PC-9 (cell line): ENCODE results near the gene ST3GAL6. TPM values are rescaled to one million over a fixed set of nuclear protein-coding genes. Genes with fewer than 3 reads are reported as not detected.

Source experiments
- BruUV-seq: library from RNA; stranded (reverse); fragments of 400-500 nt; replicated peaks from 2 replicates; lab custom pipeline; 2021; lab: Mats Ljungman, UMichigan
- CTCF ChIA-PET: fragments of 300-600 bp; sonication (Branson Sonifier 250); formaldehyde crosslinking; loops from one replicate; lab custom pipeline; 2022; ENCODE audit warnings: antibody characterized with exemption; lab: Charles Lee
- POLR2A ChIA-PET: fragments of 300-600 bp; sonication (Branson Sonifier 250); formaldehyde crosslinking; loops from one replicate; lab custom pipeline; 2022; ENCODE audit warnings: antibody characterized with exemption; ENCODE audit not compliant: unreplicated experiment; lab: Charles Lee
- DNase-seq, 2 experiments: peaks; one replicate each; pipeline versions ENCODE4 v3.0.0 to v3.0.0-alpha.2; 2015 to 2022; ENCODE audit warnings: mixed read lengths in 1 of 2
- H2AFZ ChIP-seq: fragments of 200-600 bp; sonication (generic); 2 replicates; pipeline ENCODE4 v1.8.1; 2017; ENCODE audit warnings: antibody characterized with exemption
- H3F3A ChIP-seq: fragments of 200-600 bp; sonication (generic); 2 replicates; pipeline ENCODE4 v1.8.1; 2017; ENCODE audit warnings: antibody characterized with exemption, mild to moderate bottlenecking, low read depth; ENCODE audit not compliant: insufficient read depth
- H3K27ac ChIP-seq: fragments of 200-600 bp; sonication (generic); 2 replicates; pipeline ENCODE4 v1.6.1; 2016; ENCODE audit warnings: mixed run types
- H3K27me3 ChIP-seq: fragments of 200-600 bp; sonication (generic); 2 replicates; pipeline ENCODE4 v1.6.1; 2016; ENCODE audit warnings: low read depth, mixed run types; ENCODE audit not compliant: insufficient read depth
- H3K36me3 ChIP-seq: fragments of 200-600 bp; sonication (generic); 2 replicates; pipeline ENCODE4 v1.6.1; 2016; ENCODE audit warnings: low read depth, mixed run types
- H3K4me1 ChIP-seq: fragments of 200-600 bp; sonication (generic); replicated peaks from 2 replicates; pipeline ENCODE4 v1.6.1; 2016; ENCODE audit warnings: mixed run types; ENCODE audit not compliant: insufficient read depth
- H3K4me2 ChIP-seq: fragments of 200-600 bp; sonication (generic); 2 replicates; pipeline ENCODE4 v1.6.1; 2017; ENCODE audit warnings: mixed run types
- H3K4me3 ChIP-seq: fragments of 200-600 bp; sonication (generic); 2 replicates; pipeline ENCODE4 v1.6.1; 2016; ENCODE audit warnings: mixed run types
- H3K79me2 ChIP-seq: fragments of 200-600 bp; sonication (generic); 2 replicates; pipeline ENCODE4 v1.6.1; 2017; ENCODE audit warnings: low read depth, mixed run types
- H3K9me2 ChIP-seq: fragments of 200-600 bp; sonication (generic); 2 replicates; pipeline ENCODE4 v1.8.1; 2017; ENCODE audit warnings: mild to moderate bottlenecking; ENCODE audit not compliant: insufficient read depth
- H3K9me3 ChIP-seq: fragments of 200-600 bp; sonication (generic); 2 replicates; pipeline ENCODE4 v1.8.1; 2016; ENCODE audit warnings: low read depth; ENCODE audit not compliant: insufficient read depth
- H4K20me1 ChIP-seq: fragments of 200-600 bp; sonication (generic); 2 replicates; pipeline ENCODE4 v1.8.1; 2017; ENCODE audit not compliant: insufficient read depth
- EZH2 ChIP-seq: fragments of 200-600 bp; sonication (generic); IDR thresholded peaks from 2 replicates; pipeline ENCODE4 v1.8.0; 2017; ENCODE audit warnings: antibody characterized with exemption, low read depth
- intact Hi-C: fragments of 100-400 bp; cut with micrococcal nuclease; formaldehyde crosslinking; loops from one replicate; pipeline ENCODE4 v1.10.0; 2022; ENCODE audit not compliant: unreplicated experiment
- total RNA-seq: library from RNA; stranded (reverse); gene quantifications from 2 replicates; pipeline ENCODE4 v1.2.3, GENCODE V29; 2021
- TF ChIP-seq, protein P1 (sequence below): fragments of 200-600 bp; sonication (generic); conservative IDR thresholded peaks from 2 replicates; pipeline ENCODE4 v1.6.1; 2017; ENCODE audit warnings: mixed run types, antibody characterized with exemption, mild to moderate bottlenecking, moderate library complexity

The ST3GAL6 gene
- total RNA-seq, 1 experiment from 2014 or later, result 5.4 TPM

DNA sequence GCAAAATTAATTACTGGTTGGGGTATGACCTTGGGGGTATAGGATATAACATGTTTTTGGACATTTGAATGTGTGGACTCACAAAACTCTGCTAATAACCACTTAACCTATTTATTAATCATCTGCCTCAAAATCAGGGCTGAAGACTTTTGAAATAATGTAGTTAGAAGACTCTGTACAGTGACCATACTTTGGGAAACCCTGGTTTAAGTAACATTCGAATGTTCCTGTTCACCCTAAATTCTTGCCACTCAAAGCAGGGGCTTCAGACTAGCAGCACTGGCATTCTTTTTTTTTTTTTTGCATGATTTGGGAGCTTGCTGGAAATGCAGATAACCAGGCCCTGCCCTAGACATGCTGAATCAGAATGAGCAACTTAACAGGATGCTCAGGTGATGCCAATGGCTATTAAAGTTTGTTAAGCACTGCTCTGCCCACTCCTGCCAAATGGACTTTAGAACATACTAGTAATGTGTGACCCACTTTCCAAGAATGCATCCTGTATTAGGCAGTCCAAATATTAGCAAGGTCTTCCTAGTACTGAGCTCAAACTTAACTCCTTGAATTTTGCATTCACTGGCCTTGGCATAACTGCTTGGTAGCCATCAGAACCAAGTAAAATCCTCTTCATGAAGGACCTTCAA lies 12.7 kb upstream of the ST3GAL6 start:
- H3K27ac ChIP-seq, result no peak overlapping the region
- H3K9me2 ChIP-seq, result no peaks in the 10 kb centered on the region
- POLR2A ChIA-PET, result no interaction called here
- no peak overlapping the region for H3K4me2 ChIP-seq
- H4K20me1 ChIP-seq, result no peaks in the 10 kb centered on the region
- no peaks in the 10 kb centered on the region for H3K36me3 ChIP-seq
- CTCF ChIA-PET, result no interaction called here
- TF ChIP-seq EZH2, result no peak
- TF ChIP-seq, protein P1, sequence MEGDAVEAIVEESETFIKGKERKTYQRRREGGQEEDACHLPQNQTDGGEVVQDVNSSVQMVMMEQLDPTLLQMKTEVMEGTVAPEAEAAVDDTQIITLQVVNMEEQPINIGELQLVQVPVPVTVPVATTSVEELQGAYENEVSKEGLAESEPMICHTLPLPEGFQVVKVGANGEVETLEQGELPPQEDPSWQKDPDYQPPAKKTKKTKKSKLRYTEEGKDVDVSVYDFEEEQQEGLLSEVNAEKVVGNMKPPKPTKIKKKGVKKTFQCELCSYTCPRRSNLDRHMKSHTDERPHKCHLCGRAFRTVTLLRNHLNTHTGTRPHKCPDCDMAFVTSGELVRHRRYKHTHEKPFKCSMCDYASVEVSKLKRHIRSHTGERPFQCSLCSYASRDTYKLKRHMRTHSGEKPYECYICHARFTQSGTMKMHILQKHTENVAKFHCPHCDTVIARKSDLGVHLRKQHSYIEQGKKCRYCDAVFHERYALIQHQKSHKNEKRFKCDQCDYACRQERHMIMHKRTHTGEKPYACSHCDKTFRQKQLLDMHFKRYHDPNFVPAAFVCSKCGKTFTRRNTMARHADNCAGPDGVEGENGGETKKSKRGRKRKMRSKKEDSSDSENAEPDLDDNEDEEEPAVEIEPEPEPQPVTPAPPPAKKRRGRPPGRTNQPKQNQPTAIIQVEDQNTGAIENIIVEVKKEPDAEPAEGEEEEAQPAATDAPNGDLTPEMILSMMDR, result no peak
- H3K27me3 ChIP-seq, result no peaks in the 10 kb centered on the region
- no peaks in the 10 kb centered on the region for H3K4me1 ChIP-seq
- BruUV-seq, result no TSS peak
- H3F3A ChIP-seq, result no peaks in the 10 kb centered on the region
- intact Hi-C loops, result no loop called here
- H3K4me3 ChIP-seq, result no peak overlapping the region
- no peak for DNase-seq
- no peak overlapping the region for H2AFZ ChIP-seq
- H3K9me3 ChIP-seq, result no peaks in the 10 kb centered on the region
- no peaks in the 10 kb centered on the region for H3K79me2 ChIP-seq

DNA sequence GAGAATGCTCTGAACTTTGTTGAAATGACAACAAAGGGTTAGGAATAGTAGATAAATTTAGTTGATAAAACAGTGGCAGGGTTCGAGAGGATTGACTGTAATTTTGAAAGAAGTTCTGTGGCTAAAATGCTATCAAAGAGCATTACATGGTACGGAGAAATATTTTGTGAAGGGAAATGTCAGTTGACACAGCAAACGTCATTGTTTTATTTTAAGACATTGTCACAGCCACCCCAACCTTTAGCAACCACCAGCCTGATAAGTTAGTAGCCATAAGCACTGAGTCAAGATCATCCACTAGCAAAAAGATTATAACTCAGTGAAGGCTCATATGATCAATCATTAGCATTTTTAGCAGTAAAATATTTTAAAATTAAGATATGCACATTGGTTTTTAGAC lies 8.7 kb upstream of the ST3GAL6 start:
- CTCF ChIA-PET, result no interaction called here
- no peak overlapping the region for H3K4me2 ChIP-seq
- BruUV-seq, result no TSS peak

DNA sequence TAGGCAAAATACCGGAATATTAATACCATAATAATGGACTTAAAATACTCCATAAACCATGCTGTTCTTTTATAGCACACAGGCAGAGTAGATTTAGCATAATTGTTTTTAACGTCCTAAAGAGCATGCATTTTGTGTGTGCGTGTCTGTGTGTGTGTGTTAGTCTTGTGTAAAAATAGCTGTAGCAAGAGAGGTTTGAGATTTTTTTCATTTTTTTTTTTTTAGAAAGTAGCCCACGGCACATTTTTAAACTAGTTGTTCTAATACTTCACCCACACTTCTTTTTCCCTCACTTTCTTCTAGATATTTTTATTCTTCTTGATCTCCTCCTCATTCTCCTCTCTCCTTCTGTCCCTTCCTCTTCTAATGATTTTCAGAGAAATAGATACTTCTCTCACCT lies 7.5 kb upstream of the ST3GAL6 start:
- no peaks in the 10 kb centered on the region for H3K36me3 ChIP-seq
- no peak overlapping the region for H3K4me3 ChIP-seq
- H3F3A ChIP-seq, result no peaks in the 10 kb centered on the region
- DNase-seq, result no peak
- H2AFZ ChIP-seq, result no peak overlapping the region
- H3K9me2 ChIP-seq, result no peaks in the 10 kb centered on the region
- no peak overlapping the region for H3K27ac ChIP-seq
- no peaks in the 10 kb centered on the region for H3K9me3 ChIP-seq
- BruUV-seq, result no TSS peak
- no peaks in the 10 kb centered on the region for H3K79me2 ChIP-seq
- no peaks in the 10 kb centered on the region for H3K4me1 ChIP-seq
- TF ChIP-seq EZH2, result no peak
- TF ChIP-seq, protein P1, result no peak
- ChIA-PET CTCF (no interaction called here), POLR2A (no interaction called here)
- H3K27me3 ChIP-seq, result no peaks in the 10 kb centered on the region
- H4K20me1 ChIP-seq, result no peaks in the 10 kb centered on the region
- intact Hi-C loops, result no loop called here
- no peak overlapping the region for H3K4me2 ChIP-seq

More for the DNA sequence above, 8.7 kb upstream of the ST3GAL6 start:
- H3K9me2 ChIP-seq, result no peaks in the 10 kb centered on the region
- POLR2A ChIA-PET, result no interaction called here
- TF ChIP-seq EZH2, result no peak
- TF ChIP-seq, protein P1, result no peak
- H3K27me3 ChIP-seq, result no peaks in the 10 kb centered on the region
- H4K20me1 ChIP-seq, result no peaks in the 10 kb centered on the region
- no peaks in the 10 kb centered on the region for H3K79me2 ChIP-seq
- no peak overlapping the region for H3K4me3 ChIP-seq
- no peaks in the 10 kb centered on the region for H3F3A ChIP-seq
- DNase-seq, result no peak
- intact Hi-C loops, result no loop called here
- H3K36me3 ChIP-seq, result no peaks in the 10 kb centered on the region
- no peak overlapping the region for H3K27ac ChIP-seq
- no peaks in the 10 kb centered on the region for H3K9me3 ChIP-seq
- H2AFZ ChIP-seq, result no peak overlapping the region
- H3K4me1 ChIP-seq, result no peaks in the 10 kb centered on the region
